Endodermal cell (in vitro differentiated cells): Measurements from ENCODE around the gene KCNN3. TPM values are rescaled to one million over a fixed set of nuclear protein-coding genes. Genes with fewer than 3 reads are reported as not detected.

Source experiments
- DNase-seq: peaks from one replicate; pipeline ENCODE4 v3.0.0-alpha.2; 2017
- H3K27ac ChIP-seq: 2 replicates; pipeline ENCODE4 v1.5.1; 2013; ENCODE audit warnings: mild to moderate bottlenecking, low read depth, low read length, moderate library complexity
- H3K27me3 ChIP-seq: 2 replicates; pipeline ENCODE4 v1.6.1; 2013; ENCODE audit warnings: mild to moderate bottlenecking, low read length, moderate library complexity; ENCODE audit not compliant: insufficient read depth, control insufficient read depth, poor library complexity, severe bottlenecking
- H3K36me3 ChIP-seq: 2 replicates; pipeline ENCODE4 v1.7.0; 2013; ENCODE audit warnings: mild to moderate bottlenecking, low read length, moderate library complexity; ENCODE audit not compliant: control insufficient read depth, insufficient read depth
- H3K4me1 ChIP-seq: one replicate; pipeline ENCODE4 v1.7.0; 2013; ENCODE audit warnings: low read length; ENCODE audit not compliant: control insufficient read depth, insufficient read depth
- H3K4me3 ChIP-seq: 2 replicates; pipeline ENCODE4 v1.5.1; 2013; ENCODE audit warnings: mild to moderate bottlenecking, low read length, moderate library complexity
- H3K9ac ChIP-seq: 2 replicates; pipeline ENCODE4 v1.6.1; 2013; ENCODE audit warnings: mild to moderate bottlenecking, low read length, moderate library complexity; ENCODE audit not compliant: poor library complexity, severe bottlenecking; ENCODE audit errors: extremely low read depth
- H3K9me3 ChIP-seq: 2 replicates; pipeline ENCODE4 v1.6.1; 2013; ENCODE audit warnings: mild to moderate bottlenecking, low read length, moderate library complexity; ENCODE audit not compliant: control insufficient read depth
- H3K27ac Mint-ChIP-seq: 2 replicates; pipeline ENCODE4 v1.8.0; 2020; ENCODE audit warnings: mixed read lengths
- H3K27me3 Mint-ChIP-seq: 2 replicates; pipeline ENCODE4 v1.8.0; 2021; ENCODE audit warnings: mild to moderate bottlenecking, mixed read lengths; ENCODE audit not compliant: insufficient read depth
- H3K36me3 Mint-ChIP-seq: 2 replicates; pipeline ENCODE4 v1.8.0; 2020; ENCODE audit warnings: low read depth, mixed read lengths
- H3K4me1 Mint-ChIP-seq: 2 replicates; pipeline ENCODE4 v1.8.0; 2020; ENCODE audit warnings: mixed read lengths
- H3K4me3 Mint-ChIP-seq: 2 replicates; pipeline ENCODE4 v1.8.0; 2020; ENCODE audit warnings: mild to moderate bottlenecking, moderate library complexity, mixed read lengths
- H3K9me3 Mint-ChIP-seq: 2 replicates; pipeline ENCODE4 v1.8.0; 2020; ENCODE audit warnings: mild to moderate bottlenecking, mixed read lengths
- CTCF ChIP-seq: fragments of 200-600 bp; sonication (generic); conservative IDR thresholded peaks from 2 replicates; pipeline ENCODE4 v1.5.0; 2021; ENCODE audit warnings: antibody characterized with exemption, mild to moderate bottlenecking
- WGBS, 2 experiments: methylation state at CpG; one replicate each; pipeline versions ENCODE4 v1.1.5 to v1.1.7; 2013; ENCODE audit warnings: missing lambda C conversion rate in 2 of 2, mixed read lengths in 1 of 2; ENCODE audit not compliant: insufficient coverage in 1 of 2, insufficient read length in 1 of 2; 5-methylcytosine and 5-hydroxymethylcytosine counted together
- total RNA-seq, 2 donors: library from RNA; stranded (reverse); fragmentation: NEBNext Ultra II Directional in 1 of 2; extraction: Animal tissue kit (Norgen Biotek cat#: 25700) in 1 of 2; gene quantifications; 2 replicates in 1 of 2; 3 replicates in 1 of 2; pipeline ENCODE4 v1.2.1, GENCODE V29; 2021

The KCNN3 gene
- total RNA-seq, 2 donors from 2014 or later, result 0.57 to 0.75 TPM

- Histone ChIP-seq H3K9ac (no peak overlapping the region), H3K4me3 (no peak overlapping the region), H3K27ac (no peak overlapping the region), H3K36me3 (no peaks in the 10 kb centered on the region), H3K9me3 (no peaks in the 10 kb centered on the region), H3K4me1 (no peaks in the 10 kb centered on the region), H3K27me3 (no peaks in the 10 kb centered on the region)
- peaks cover 1% of the 10 kb centered on the region for H3K27me3 Mint-ChIP-seq
- no peak for TF ChIP-seq CTCF
- no peaks in the 10 kb centered on the region for H3K36me3 Mint-ChIP-seq
- H3K4me1 Mint-ChIP-seq, result peaks cover 2% of the 10 kb centered on the region
- no peak overlapping the region for H3K4me3 Mint-ChIP-seq
- DNase-seq, result no peak
- no peak overlapping the region for H3K27ac Mint-ChIP-seq
- no peaks in the 10 kb centered on the region for H3K9me3 Mint-ChIP-seq
- WGBS, 2 experiments, result 94 to 95% methylated on average over 4 of the region's 5 CpGs
These were observed 36.2 kb downstream of the KCNN3 start for GRCh38 chr1:154833841-154834240.

GRCh38 chr1:154833209-154833608, 36.9 kb downstream of the KCNN3 start:
- no peak for TF ChIP-seq CTCF
- H3K9ac ChIP-seq, result no peak overlapping the region
- no peak overlapping the region for H3K27ac Mint-ChIP-seq

GRCh38 chr1:154832384-154832783, 37.7 kb downstream of the KCNN3 start:
- H3K27ac ChIP-seq, result no peak overlapping the region
- no peak overlapping the region for H3K27ac Mint-ChIP-seq

More at GRCh38 chr1:154833209-154833608, 36.9 kb downstream of the KCNN3 start:
- WGBS, 2 experiments, result 90 to 97% methylated on average over 5 to 9 of the region's 9 CpGs
- Mint-ChIP-seq H3K36me3 (no peaks in the 10 kb centered on the region), H3K4me3 (no peak overlapping the region), H3K9me3 (no peaks in the 10 kb centered on the region), H3K4me1 (peaks cover 2% of the 10 kb centered on the region), H3K27me3 (peaks cover 1% of the 10 kb centered on the region)
- Histone ChIP-seq H3K36me3 (no peaks in the 10 kb centered on the region), H3K9me3 (no peaks in the 10 kb centered on the region), H3K27me3 (no peaks in the 10 kb centered on the region), H3K4me3 (no peak overlapping the region), H3K4me1 (no peaks in the 10 kb centered on the region), H3K27ac (no peak overlapping the region)
- no peak for DNase-seq

More at GRCh38 chr1:154832384-154832783, 37.7 kb downstream of the KCNN3 start:
- Histone ChIP-seq H3K4me1 (no peaks in the 10 kb centered on the region), H3K27me3 (no peaks in the 10 kb centered on the region), H3K4me3 (no peak overlapping the region), H3K36me3 (no peaks in the 10 kb centered on the region), H3K9me3 (no peaks in the 10 kb centered on the region), H3K9ac (no peak overlapping the region)
- 94 to 100% methylated on average over 2 of the region's 2 CpGs for WGBS, 2 experiments
- no peak for TF ChIP-seq CTCF
- Mint-ChIP-seq H3K9me3 (no peaks in the 10 kb centered on the region), H3K4me1 (peaks cover 2% of the 10 kb centered on the region), H3K4me3 (no peak overlapping the region), H3K27me3 (peaks cover 1% of the 10 kb centered on the region), H3K36me3 (no peaks in the 10 kb centered on the region)
- no peak for DNase-seq
